A549 (cell line): ENCODE results near the gene AARSD1.

Source experiments
- BHLHE40 ChIP-seq: IDR thresholded peaks from 2 replicates; pipeline ENCODE4 v1.6.1; 2012; ENCODE audit warnings: low read depth, low read length, inconsistent platforms
- EP300 ChIP-seq, 2 experiments: fragments of >200 bp; sonication (Bioruptor Twin); formaldehyde crosslinking; IDR thresholded peaks; 2 replicates in 1 of 2; 3 replicates in 1 of 2; pipeline ENCODE4 v1.6.1; 2016 to 2017
- POLR2A ChIP-seq: IDR thresholded peaks from 2 replicates; pipeline ENCODE4 v1.6.1; 2012; ENCODE audit warnings: mild to moderate bottlenecking, low read length
- TF ChIP-seq, protein P1 (sequence below): fragments of >200 bp; sonication (Bioruptor Twin); formaldehyde crosslinking; IDR thresholded peaks from 3 replicates; pipeline ENCODE4 v1.5.1; 2016

DNA sequence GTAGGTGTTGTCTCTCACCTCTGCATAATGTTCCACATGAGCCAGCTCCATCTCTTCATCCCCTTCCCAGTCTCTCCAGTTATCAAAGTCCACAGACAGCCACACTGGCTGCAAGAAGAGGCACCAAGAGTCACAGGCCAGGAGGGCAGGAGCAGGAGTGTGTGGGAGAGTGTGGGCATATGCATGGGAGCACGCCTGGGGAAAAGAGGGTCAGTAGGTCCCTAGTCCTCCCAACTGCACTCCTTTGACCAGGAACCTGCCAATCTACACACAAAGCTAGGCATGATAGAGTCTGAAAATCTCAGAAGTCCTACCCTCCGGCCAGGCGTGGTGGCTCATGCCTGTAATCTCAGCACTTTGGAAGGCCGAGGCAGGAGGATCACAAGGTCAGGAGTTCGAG lies 7.3 kb upstream of the AARSD1 start:
- TF ChIP-seq BHLHE40 (no peak), POLR2A (no peak), EP300 (IDR thresholded peaks at IDR 0.05) (no peak)
- TF ChIP-seq, protein P1, sequence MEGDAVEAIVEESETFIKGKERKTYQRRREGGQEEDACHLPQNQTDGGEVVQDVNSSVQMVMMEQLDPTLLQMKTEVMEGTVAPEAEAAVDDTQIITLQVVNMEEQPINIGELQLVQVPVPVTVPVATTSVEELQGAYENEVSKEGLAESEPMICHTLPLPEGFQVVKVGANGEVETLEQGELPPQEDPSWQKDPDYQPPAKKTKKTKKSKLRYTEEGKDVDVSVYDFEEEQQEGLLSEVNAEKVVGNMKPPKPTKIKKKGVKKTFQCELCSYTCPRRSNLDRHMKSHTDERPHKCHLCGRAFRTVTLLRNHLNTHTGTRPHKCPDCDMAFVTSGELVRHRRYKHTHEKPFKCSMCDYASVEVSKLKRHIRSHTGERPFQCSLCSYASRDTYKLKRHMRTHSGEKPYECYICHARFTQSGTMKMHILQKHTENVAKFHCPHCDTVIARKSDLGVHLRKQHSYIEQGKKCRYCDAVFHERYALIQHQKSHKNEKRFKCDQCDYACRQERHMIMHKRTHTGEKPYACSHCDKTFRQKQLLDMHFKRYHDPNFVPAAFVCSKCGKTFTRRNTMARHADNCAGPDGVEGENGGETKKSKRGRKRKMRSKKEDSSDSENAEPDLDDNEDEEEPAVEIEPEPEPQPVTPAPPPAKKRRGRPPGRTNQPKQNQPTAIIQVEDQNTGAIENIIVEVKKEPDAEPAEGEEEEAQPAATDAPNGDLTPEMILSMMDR, result no peak
